GM13976 (cell line): ENCODE measurements around the gene COL24A1.

Experiments
- DNase-seq: peaks from one replicate; pipeline ENCODE4 v3.0.0; 2012; ENCODE audit warnings: low spot score
- CTCF ChIP-seq: IDR thresholded peaks from 2 replicates; pipeline ENCODE4 v1.5.1; 2012; ENCODE audit warnings: borderline replicate concordance, mild to moderate bottlenecking; ENCODE audit not compliant: insufficient read depth; ENCODE audit errors: extremely low read depth, missing control alignments, control extremely low read depth
- in situ Hi-C: fragments of 300-500 bp; cut with MboI; formaldehyde crosslinking; loops from one replicate; pipeline ENCODE4 v1.12.0; 2022; ENCODE audit warnings: low sequenced_read_pairs, mixed read lengths, inconsistent platforms; ENCODE audit not compliant: unreplicated experiment

The COL24A1 gene

GRCh38 chr1:85830837-85831236, 325.7 kb downstream of the COL24A1 start:
- no peak for DNase-seq
- in situ Hi-C loops, result no loop called here
- TF ChIP-seq CTCF, result no peak

- no peak for DNase-seq
- no peak for TF ChIP-seq CTCF
- in situ Hi-C loops, result no loop called here
Measured at GRCh38 chr1:85824066-85824840, 332.3 kb downstream of the COL24A1 start.

GRCh38 chr1:85822696-85823095, 333.9 kb downstream of the COL24A1 start:
- no peak for TF ChIP-seq CTCF
- no peak for DNase-seq
- in situ Hi-C loops, result no loop called here

GRCh38 chr1:85818371-85818770, 338.2 kb downstream of the COL24A1 start:
- no peak for TF ChIP-seq CTCF
- no peak for DNase-seq
- in situ Hi-C loops, result no loop called here

- in situ Hi-C loops, result no loop called here
- DNase-seq, result no peak
- no peak for TF ChIP-seq CTCF
Measured at GRCh38 chr1:85816606-85817005, 340.0 kb downstream of the COL24A1 start.

GRCh38 chr1:85815906-85816305, 340.7 kb downstream of the COL24A1 start:
- TF ChIP-seq CTCF, result no peak
- in situ Hi-C loops, result no loop called here
- no peak for DNase-seq
